NCI-H1105 treated with DMSO at 0.1 percent for 48 hours (cell line): ENCODE data around the gene GNG8.
A peak's percentile ranks its signal among the peaks of the same experiment; 100 is the strongest.

Experiments
- DNase-seq: peaks from one replicate; lab custom pipeline; 2025; lab: John Stamatoyannopoulos, UW

Gene GNG8

GRCh38 chr19:46602392-46603194, 33.4 kb downstream of the GNG8 start:
- no peak for DNase-seq

- no peak for DNase-seq
Measured at GRCh38 chr19:46601318-46602224, 34.4 kb downstream of the GNG8 start, which contains the start of gene CALM3. TSS of gene CALM3 (plus strand) at chr19:46601330. CDS start at chr19:46601435, 105 bp downstream.

- DNase-seq = peak; percentile 93
Measured at GRCh38 chr19:46600384-46601317, 35.4 kb downstream of the GNG8 start.

GRCh38 chr19:46599716-46600373, 36.2 kb downstream of the GNG8 start:
- no peak for DNase-seq

DNA sequence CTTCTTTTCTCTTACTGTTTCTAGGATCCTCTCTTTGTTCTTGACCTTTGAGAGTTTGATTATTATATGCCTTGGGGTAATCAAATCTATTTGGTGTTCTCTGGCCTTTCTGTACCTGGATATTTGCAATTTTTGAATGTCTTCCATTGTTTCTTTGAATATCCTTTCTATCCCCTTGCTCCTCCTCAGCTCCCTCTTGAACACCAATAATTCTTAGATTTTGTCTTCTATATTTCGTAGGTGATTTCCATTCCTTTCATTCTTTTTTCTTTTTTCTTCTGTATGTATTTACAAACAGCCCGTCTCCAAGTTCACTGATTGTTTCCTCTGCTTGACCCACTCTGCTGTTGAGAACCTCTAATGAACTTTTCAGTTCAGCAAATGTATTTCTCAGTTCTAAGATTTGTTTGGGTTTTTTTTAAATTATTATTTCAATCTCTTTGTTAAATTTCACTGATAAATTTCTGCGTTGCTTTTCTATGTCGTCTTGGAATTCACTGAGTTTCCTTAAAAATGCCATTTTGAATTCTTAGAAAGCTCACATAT, 37.6 kb downstream of the GNG8 start:
- no peak for DNase-seq

DNA sequence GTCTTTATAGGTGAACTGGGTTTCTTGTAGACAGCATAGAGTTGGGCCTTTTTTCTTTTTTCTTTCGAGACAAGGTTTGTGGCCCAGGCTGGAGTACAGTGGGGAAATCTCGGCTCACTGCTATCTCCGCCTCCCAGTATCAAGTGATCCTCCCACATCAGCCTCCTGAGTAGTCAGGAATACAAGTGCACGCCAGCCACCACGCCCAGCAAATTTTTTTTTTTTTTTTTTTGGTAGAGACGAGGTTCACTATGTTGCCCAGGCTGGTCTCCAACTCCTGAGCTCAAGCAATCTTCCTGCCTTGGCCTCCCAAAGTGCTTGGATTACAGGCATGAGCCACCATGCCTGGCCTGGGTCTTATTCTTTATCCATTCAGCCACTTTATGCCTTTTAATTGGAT, 40.0 kb downstream of the GNG8 start:
- DNase-seq = no peak

- no peak for DNase-seq
Measured at GRCh38 chr19:46591870-46592269, 44.1 kb downstream of the GNG8 start.

- no peak for DNase-seq
Measured at GRCh38 chr19:46591254-46591653, 44.7 kb downstream of the GNG8 start.

DNA sequence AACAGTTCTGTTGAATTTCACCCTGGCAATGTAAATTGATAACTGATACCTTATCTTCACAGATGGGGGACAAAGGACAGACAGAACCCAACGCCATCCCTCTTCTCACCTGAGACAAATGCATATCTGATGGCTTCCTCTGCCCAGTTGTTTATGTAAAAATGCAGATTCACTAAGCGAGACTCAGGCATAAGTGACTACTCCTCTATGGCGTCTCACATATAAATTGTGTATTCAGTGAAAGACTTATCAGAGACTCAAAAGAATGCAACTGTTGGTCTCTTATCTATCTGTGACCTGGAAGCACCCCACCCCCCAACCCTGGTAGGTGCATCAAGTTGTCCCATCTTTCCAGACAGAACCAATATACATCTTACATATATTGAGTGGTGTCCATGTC, 48.1 kb downstream of the GNG8 start:
- DNase-seq = no peak

GRCh38 chr19:46586294-46586693, 49.7 kb downstream of the GNG8 start:
- DNase-seq = no peak

DNA sequence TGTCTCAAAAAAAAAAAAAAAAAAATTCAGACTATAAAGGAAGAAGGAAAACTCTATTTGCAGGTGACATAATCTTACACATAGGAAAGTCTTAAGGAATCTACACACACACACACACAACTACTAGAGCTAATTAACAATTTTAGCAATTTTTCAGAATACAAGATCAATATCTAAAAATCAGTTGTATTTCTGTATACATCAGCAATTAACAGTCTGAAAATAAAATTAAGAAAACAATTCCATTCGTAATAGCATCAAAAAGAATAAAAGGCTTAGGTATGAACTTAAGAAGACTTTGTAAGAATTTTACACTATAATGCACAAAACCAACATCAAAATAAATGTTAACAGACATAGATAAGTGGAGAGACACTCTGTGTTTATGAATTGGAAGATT, 50.5 kb downstream of the GNG8 start:
- DNase-seq = no peak
